Epithelial cell of proximal tubule (primary cell): Measurements from ENCODE around the gene SETD7. TPM values are rescaled to one million over a fixed set of nuclear protein-coding genes. Genes with fewer than 3 reads are reported as not detected.

Source experiments
- DNase-seq: peaks from one replicate; pipeline ENCODE4 v3.0.0-alpha.2; 2011; ENCODE audit warnings: low read depth
- H3K4me3 ChIP-seq: 2 replicates; pipeline ENCODE4 v1.5.1; 2011; ENCODE audit warnings: low read depth, mild to moderate bottlenecking, low read length
- CTCF ChIP-seq: conservative IDR thresholded peaks from 2 replicates; pipeline ENCODE4 v1.5.1; 2012; ENCODE audit warnings: low read depth, mild to moderate bottlenecking, low read length
- total RNA-seq: library from RNA; depleted of rRNA; stranded (reverse); fragments of >200 nt; gene quantifications from 2 replicates; pipeline ENCODE4 v1.2.3, GENCODE V29; 2015

Gene SETD7
- total RNA-seq, 1 donor from 2014 or later, result 21.7 TPM

DNA sequence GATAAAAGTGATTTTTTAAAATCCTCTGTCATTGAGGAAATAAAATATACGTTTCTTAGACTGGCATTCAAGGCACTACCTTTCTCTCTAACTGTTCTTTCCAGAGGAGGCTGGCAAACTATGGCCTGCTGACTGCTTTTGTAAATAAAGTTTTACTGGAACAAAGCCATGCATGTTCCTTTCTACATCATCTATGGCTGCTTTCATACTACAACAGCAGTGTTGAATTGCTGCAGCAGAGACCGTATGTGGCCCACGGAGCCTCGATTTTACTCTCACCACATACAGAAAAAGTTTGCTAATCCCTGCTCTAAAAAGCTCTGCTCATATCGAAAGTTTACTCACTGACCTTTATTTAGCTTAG lies 20.2 kb downstream of the SETD7 start:
- DNase-seq, result no peak
- H3K4me3 ChIP-seq, result no peak overlapping the region
- no peak for TF ChIP-seq CTCF

DNA sequence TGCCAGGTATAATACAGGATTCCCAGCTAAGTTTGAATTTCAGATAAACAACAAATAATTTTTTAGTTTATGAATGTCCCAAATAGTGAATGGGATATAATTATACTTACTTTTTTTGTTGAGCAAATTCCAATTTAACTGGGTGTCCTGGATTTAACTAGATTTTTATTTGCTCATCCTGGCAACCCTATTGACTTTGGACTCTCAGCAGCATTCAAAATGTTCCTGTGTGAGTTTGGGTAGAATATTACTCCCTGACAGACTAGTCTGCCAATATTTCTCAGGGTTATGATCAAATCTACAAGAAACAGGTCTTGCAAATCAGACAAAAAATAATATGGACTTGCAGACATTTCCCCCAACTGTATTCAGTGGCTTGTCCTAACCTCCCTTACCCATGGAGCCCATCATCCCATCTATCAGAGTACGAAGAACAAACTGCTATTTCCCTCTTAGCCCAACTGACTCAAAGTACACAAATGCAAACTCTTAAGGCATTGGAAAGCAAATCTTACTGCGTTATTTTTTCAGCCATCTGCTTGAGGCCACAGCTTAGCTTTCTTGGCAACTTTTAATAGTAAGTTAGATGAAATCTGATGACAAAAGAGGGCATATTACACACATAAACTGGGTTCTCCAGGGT lies 20.7 kb downstream of the SETD7 start:
- DNase-seq, result no peak
- TF ChIP-seq CTCF, result no peak
- no peak overlapping the region for H3K4me3 ChIP-seq

DNA sequence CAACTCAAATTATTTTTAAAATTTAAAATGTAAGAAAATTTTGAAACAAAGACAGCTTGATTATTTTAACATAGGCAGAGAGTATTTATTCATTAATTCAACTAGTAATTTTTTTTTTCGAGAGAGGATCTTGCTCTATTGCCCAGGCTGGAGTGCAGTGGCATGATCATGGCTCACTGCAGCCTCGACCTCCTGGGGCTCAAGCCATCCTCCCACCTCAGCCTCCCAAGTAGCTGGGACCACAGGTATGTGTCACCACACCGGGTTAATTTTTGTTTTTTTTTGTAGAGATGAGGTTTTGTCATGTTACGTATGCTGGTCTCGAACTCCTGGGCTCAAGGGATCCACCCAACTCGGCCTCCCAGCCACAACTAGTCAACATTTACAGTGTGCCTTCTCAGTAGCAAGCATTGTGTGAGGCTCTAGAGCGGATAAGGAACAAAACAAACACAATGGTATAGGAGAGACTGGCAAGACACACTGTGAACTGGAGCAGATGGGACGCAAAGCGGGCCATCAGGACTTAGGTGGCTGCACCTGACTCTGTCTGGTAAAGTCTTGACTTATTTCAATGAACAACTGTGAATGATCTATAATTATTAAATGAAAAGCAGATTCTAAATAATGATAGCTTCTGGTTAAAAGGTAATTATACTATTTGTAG lies 21.6 kb downstream of the SETD7 start:
- no peak overlapping the region for H3K4me3 ChIP-seq
- no peak for TF ChIP-seq CTCF
- DNase-seq, result no peak

DNA sequence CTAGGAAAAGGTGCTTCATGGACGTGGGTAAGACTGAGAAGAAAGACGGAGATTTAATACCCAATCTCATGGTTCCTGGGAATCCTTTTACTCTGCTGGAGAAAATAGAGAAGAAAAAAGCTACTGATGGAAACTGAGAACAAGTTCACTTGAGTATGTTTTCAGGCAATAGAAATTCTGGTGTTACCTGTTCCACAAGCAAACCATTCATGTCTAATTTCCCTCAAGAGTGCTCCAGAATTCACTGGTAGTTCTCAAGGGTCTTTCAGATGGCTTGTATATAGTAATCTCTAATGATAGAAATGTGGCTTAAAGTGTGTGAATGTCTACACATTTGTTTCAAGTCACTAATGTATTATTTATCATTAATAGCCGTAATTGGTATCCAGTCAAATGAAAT lies 22.5 kb downstream of the SETD7 start:
- no peak for TF ChIP-seq CTCF
- no peak overlapping the region for H3K4me3 ChIP-seq
- no peak for DNase-seq

GRCh38 chr4:139532947-139533346 lies 23.1 kb downstream of the SETD7 start:
- no peak for TF ChIP-seq CTCF
- no peak for DNase-seq
- H3K4me3 ChIP-seq, result no peak overlapping the region

DNA sequence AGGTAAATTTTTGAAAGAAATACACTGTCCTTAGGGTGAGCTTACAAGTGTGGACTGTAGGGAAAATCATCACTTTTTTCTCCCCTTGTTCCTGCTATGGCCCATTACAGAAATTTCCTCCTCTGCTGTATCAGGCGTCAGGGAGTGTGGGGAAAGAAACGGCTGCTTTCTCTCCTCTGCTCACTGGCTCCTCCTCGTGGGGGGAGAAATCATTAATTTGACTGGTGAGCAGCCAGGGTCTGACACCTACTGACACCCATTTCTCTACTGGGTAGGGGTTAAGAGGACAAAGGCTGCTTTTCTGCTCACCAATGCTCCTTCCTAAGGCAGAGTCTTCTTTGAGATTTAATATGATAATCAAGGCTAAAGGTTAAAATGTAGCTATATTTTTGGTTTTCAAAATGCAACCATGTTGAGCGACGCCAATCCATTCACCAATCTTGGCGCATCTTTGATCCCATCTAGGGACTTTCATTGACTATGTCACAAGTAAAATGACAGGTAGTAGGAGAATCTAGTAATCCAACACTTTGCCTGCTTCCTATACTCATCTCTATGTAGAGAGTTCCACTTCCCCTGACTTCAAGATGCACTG lies 25.1 kb downstream of the SETD7 start:
- no peak for DNase-seq
- no peak overlapping the region for H3K4me3 ChIP-seq
- peak; percentile 78 for TF ChIP-seq CTCF
